Measurements from ENCODE around the gene AP3B1. TPM values are rescaled to one million over a fixed set of nuclear protein-coding genes. Genes with fewer than 3 reads are reported as not detected.
"Not testable (repeated sequence)": the region's sequence is repeated elsewhere in the genome, so short reads cannot be mapped to it uniquely, and the experiment has no call there.

AP3B1 gene
- total RNA-seq, 1 donor = 72.1 TPM

DNA sequence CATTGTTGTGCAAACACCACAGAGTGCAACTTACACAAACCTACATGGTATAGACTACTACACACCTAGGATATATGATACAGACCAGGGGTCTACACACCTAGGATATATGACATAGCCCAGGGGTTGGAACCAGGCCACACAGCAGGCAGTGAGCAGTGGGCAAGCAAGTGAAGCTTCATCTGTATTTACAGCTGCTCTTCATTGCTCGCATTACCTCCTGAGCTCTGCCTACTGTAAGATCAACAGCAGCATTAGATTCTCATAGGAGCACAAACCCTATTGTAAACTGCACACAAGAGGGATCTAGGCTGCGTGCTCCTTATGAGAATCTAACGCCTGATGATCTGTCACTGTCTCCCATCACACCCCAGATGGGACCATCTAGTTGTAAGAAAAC lies 56.6 kb downstream of the AP3B1 start:
- Histone ChIP-seq H3K4me3 (ENCODE audit: low read length) (no peak overlapping the region), H3K9me3 (ENCODE audit: low read depth, low read length) (no peaks in the 10 kb centered on the region), H3K4me1 (ENCODE audit: insufficient read depth, low read length) (no peaks in the 10 kb centered on the region), H3K27me3 (ENCODE audit: insufficient read depth, low read length) (no peaks in the 10 kb centered on the region)

DNA sequence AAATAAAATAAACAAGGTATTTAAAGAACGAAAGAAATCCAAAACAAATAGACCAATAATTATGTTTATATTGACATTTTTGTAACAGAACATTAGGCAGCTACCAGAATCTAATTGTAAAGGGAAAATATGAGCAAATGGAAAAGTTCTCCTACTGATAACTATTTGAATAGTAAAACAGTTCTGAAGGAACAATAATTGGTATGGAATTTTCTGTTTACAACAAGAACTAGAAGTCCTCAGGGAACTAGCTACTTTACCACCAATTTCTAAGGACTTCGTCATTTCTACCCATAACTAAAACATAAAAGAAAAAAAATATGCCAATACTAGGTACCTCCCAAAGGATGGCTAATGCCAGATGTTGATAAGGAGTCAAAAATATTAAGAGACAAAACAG lies 58.5 kb downstream of the AP3B1 start:
- H3K9me3 ChIP-seq (ENCODE audit: low read depth, low read length) = no peaks in the 10 kb centered on the region
- no peak overlapping the region for H3K4me3 ChIP-seq (ENCODE audit: low read length)
- H3K27me3 ChIP-seq (ENCODE audit: insufficient read depth, low read length) = no peaks in the 10 kb centered on the region
- H3K4me1 ChIP-seq (ENCODE audit: insufficient read depth, low read length) = no peaks in the 10 kb centered on the region

DNA sequence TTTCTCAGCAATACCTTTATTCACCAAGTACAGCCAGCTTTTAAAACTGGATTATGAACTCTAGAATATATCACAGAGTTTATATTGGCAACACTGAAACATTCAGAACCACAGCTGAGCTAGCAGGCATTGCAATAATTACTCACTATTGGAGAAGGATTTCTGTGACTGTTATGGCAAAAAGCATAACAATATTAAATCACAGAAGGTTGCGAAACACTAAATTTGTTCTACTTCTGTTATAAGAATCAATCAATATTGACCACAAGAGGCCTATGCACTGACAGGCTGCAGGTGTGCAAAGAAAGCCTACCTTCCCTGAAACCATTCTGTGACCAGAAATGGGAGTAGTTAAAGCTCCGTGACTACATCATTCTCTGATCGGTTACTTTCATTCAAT lies 59.2 kb downstream of the AP3B1 start:
- no peaks in the 10 kb centered on the region for H3K4me1 ChIP-seq (ENCODE audit: insufficient read depth, low read length)
- H3K9me3 ChIP-seq (ENCODE audit: low read depth, low read length) = no peaks in the 10 kb centered on the region
- H3K27me3 ChIP-seq (ENCODE audit: insufficient read depth, low read length) = no peaks in the 10 kb centered on the region
- no peak overlapping the region for H3K4me3 ChIP-seq (ENCODE audit: low read length)

DNA sequence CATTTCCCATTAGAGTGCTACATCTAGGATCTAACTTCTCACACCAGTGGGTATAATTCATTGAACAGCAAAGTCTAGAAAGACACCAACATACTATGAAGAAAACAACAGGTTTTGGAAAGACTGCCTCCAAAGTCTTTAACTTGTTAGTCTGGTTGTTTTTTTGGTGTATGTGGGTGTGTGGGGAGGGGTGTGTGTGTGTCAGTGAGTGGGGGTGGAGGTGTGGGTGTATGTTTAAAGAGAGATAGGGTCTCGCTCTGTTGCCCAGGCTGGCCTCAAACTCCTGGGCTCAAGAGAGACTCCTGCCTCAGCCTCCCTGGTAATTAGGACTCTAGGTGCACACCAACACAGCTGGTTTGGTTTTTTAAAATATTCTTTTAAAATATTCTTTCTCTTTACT lies 59.7 kb downstream of the AP3B1 start:
- H3K9me3 ChIP-seq (ENCODE audit: low read depth, low read length) = no peaks in the 10 kb centered on the region
- no peaks in the 10 kb centered on the region for H3K4me1 ChIP-seq (ENCODE audit: insufficient read depth, low read length)
- H3K4me3 ChIP-seq (ENCODE audit: low read length) = no peak overlapping the region
- H3K27me3 ChIP-seq (ENCODE audit: insufficient read depth, low read length) = no peaks in the 10 kb centered on the region

DNA sequence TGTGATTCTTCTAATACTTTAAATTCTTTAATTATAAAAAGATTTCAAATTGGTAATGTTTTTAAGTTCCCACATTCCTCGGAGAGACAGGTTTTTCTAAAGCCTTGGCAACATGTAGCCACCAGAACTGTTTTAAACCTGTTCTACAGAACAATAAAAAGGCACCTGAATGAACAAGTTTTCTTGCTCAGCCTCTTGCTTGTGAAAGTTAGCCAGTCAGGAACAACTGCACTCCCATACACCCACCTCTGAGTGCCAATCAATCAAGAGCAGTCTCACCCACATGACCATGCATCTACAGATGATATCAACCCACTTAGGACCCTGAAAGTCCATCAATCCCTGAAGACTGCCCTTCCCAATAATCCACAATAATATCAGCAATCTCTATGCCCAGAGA lies 62.3 kb downstream of the AP3B1 start:
- H3K27me3 ChIP-seq (ENCODE audit: insufficient read depth, low read length) = no peaks in the 10 kb centered on the region
- no peak overlapping the region for H3K4me3 ChIP-seq (ENCODE audit: low read length)
- no peaks in the 10 kb centered on the region for H3K4me1 ChIP-seq (ENCODE audit: insufficient read depth, low read length)
- no peaks in the 10 kb centered on the region for H3K9me3 ChIP-seq (ENCODE audit: low read depth, low read length)

DNA sequence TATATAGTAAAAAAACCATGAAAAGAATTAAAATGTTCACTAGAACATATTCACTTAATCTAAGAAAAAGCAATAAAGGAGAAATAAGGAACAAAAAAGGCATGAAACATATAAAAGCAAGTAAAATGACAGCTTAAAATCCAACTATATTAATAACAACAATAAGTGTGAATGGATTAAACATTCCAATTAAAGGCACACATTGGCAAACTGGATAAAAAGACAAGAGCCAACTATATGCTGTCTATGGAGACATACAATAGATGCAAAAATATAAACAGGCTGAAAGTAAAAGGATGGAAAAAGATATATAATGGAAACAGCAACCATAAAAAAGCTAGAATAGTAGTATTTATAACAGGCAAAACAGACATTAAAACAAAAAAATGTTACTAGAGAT lies 70.1 kb downstream of the AP3B1 start:
- Histone ChIP-seq H3K9me3 (ENCODE audit: low read depth, low read length) (no peaks in the 10 kb centered on the region), H3K4me1 (ENCODE audit: insufficient read depth, low read length) (peaks cover 10% of the 10 kb centered on the region), H3K27me3 (ENCODE audit: insufficient read depth, low read length) (no peaks in the 10 kb centered on the region), H3K4me3 (ENCODE audit: low read length) (no peak overlapping the region)

DNA sequence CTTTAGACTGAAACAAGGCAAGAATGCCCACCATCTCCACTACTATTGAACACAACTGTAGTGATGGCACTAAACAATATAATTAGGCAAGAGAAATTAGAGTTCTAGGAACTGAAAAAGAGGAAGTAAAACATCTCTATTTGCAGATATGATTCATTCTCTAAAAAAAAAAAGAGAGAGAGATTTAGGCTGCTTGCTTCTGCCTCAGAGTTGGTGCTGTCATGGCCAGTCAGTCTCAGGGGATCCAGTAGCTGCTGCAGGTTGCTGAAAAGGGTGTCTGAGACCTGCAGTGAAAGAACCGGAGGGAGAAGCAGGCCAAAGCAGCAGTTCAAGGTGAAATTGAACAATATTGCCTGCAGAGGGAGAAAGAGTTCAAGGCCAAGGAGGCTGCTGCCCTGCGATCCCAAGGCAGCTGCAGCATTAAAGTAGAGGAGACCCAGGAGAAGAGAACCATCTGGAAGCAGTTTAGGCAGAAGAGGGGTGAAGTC lies 72.5 kb downstream of the AP3B1 start:
- no peak overlapping the region for H3K4me3 ChIP-seq (ENCODE audit: low read length)
- peaks cover 10% of the 10 kb centered on the region for H3K4me1 ChIP-seq (ENCODE audit: insufficient read depth, low read length)
- H3K9me3 ChIP-seq (ENCODE audit: low read depth, low read length) = no peaks in the 10 kb centered on the region

DNA sequence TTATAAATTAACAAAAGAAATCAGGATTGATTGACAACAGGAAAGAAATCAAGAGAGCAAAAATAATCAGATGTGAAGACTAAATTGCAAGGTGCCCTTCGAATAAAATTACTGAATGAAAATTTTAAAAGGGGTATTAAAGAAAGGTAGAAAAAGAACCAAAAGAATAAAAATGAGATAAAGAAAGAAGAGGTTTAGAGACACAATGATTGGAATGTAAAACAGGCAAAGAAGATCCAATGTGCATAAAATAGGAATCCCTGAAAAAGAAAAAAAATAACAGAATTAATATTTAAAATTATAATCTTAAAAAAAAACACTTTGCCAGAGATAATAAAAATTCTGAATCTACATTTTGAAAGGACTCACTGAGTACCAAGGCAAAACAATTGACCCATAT lies 73.0 kb downstream of the AP3B1 start:
- no peaks in the 10 kb centered on the region for H3K27me3 ChIP-seq (ENCODE audit: insufficient read depth, low read length)
- no peak overlapping the region for H3K4me3 ChIP-seq (ENCODE audit: low read length)
- H3K9me3 ChIP-seq (ENCODE audit: low read depth, low read length) = no peaks in the 10 kb centered on the region
- peaks cover 10% of the 10 kb centered on the region for H3K4me1 ChIP-seq (ENCODE audit: insufficient read depth, low read length)

More for the DNA sequence above, 72.5 kb downstream of the AP3B1 start:
- no peaks in the 10 kb centered on the region for H3K27me3 ChIP-seq (ENCODE audit: insufficient read depth, low read length)

DNA sequence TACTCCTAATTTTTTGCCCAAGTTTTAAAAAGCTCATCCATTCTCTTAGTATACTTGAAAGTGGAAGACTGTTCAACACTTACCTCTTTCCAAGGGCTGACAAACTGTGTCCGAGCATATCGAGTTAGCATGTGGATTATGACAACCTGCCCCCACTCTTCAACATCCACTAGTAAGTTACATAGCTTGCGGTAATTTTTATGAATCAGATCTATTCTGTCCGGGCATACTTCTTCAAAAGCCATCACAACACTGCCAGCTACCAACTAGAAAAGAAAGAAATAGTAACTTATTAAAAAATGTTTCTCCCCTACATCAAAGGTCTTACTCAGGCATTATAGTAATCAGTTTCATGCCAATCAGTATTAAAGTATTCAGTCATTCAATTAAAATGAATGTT lies 78.5 kb downstream of the AP3B1 start:
- H3K4me3 ChIP-seq (ENCODE audit: low read length) = no peak overlapping the region
- H3K4me1 ChIP-seq (ENCODE audit: insufficient read depth, low read length) = no peaks in the 10 kb centered on the region
- H3K9me3 ChIP-seq (ENCODE audit: low read depth, low read length) = no peaks in the 10 kb centered on the region
- no peaks in the 10 kb centered on the region for H3K27me3 ChIP-seq (ENCODE audit: insufficient read depth, low read length)

DNA sequence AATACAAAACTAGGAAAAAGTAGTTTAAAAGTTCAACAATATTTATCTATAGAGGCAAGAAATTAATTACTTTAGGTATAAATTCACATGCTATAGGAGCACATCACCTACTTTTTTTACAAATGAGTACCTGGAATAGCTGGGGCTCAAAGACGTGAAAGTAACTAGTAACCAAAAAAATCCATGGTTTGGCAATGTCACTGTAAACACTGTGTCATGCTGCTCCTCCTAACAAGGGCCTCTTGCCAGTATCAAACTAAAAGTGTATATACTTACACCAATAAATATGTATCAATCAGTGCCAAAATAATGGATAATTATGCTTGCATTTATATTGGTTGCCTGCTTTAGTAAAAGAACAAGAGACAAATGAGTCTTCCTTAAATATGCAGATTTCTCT lies 78.9 kb downstream of the AP3B1 start:
- Histone ChIP-seq H3K4me1 (ENCODE audit: insufficient read depth, low read length) (no peaks in the 10 kb centered on the region), H3K9me3 (ENCODE audit: low read depth, low read length) (no peaks in the 10 kb centered on the region), H3K4me3 (ENCODE audit: low read length) (no peak overlapping the region), H3K27me3 (ENCODE audit: insufficient read depth, low read length) (no peaks in the 10 kb centered on the region)

DNA sequence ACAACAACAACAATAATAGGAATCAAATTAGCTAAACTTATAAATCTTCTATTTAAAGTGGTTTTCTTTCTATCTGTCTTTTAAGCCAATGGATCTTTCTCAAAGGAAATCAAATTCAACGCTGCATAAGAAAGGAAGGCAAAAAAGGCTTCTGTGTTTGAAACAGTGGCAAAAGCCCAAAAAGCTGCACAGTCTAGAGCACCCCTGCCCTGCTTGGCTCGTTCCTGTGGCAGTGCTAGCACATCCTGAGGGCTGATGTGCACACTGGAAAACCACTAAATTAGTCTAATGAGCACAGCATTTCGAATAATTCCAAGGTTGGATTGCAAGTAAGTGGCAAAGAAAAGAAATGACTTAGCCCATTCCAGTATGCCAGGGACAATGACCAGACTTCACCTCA lies 80.7 kb downstream of the AP3B1 start:
- H3K4me1 ChIP-seq (ENCODE audit: insufficient read depth, low read length) = no peaks in the 10 kb centered on the region
- no peaks in the 10 kb centered on the region for H3K27me3 ChIP-seq (ENCODE audit: insufficient read depth, low read length)
- no peak overlapping the region for H3K4me3 ChIP-seq (ENCODE audit: low read length)
- no peaks in the 10 kb centered on the region for H3K9me3 ChIP-seq (ENCODE audit: low read depth, low read length)

DNA sequence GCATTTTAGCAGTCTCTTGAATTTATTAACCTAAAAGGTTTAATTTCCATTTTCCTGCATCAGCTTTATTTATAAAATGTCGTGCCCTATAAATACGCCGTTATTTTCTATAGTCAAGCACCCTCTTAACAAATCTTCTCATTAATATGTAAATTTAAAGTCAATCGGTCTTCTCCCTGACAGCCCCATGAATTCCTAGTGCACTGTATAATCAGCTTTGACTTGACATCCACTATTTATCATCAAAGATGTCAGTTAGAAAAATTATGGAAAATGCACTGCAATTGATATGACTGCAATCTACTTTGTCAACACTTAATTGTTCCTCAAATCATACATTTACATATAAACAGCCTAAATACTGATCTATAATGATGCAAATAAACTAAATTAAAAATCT lies 83.4 kb downstream of the AP3B1 start:
- H3K27me3 ChIP-seq (ENCODE audit: insufficient read depth, low read length) = no peaks in the 10 kb centered on the region
- no peaks in the 10 kb centered on the region for H3K9me3 ChIP-seq (ENCODE audit: low read depth, low read length)
- H3K4me3 ChIP-seq (ENCODE audit: low read length) = no peak overlapping the region
- no peaks in the 10 kb centered on the region for H3K4me1 ChIP-seq (ENCODE audit: insufficient read depth, low read length)

DNA sequence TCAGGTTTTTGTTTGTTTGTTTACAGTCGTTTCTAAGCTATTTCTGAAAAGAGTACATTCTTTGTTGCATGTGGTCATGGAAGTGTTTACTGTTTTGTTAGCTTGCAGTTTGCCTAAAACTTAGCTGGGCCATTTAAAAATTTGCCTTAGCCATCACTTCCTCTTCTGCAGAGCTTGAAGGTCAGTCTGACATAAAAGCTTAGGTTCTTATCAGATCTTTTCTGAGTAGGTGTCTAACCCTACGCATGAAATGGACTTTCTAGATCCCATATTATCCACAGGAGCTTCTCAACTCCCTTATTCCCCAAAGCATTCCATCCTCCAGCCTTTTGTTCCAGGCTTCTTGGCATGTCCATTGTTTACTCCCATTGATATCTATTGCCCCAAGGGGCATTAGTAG lies 90.3 kb downstream of the AP3B1 start:
- Histone ChIP-seq H3K4me3 (ENCODE audit: low read length) (no peak overlapping the region), H3K9me3 (ENCODE audit: low read depth, low read length) (no peaks in the 10 kb centered on the region), H3K4me1 (ENCODE audit: insufficient read depth, low read length) (no peaks in the 10 kb centered on the region), H3K27me3 (ENCODE audit: insufficient read depth, low read length) (no peaks in the 10 kb centered on the region)

DNA sequence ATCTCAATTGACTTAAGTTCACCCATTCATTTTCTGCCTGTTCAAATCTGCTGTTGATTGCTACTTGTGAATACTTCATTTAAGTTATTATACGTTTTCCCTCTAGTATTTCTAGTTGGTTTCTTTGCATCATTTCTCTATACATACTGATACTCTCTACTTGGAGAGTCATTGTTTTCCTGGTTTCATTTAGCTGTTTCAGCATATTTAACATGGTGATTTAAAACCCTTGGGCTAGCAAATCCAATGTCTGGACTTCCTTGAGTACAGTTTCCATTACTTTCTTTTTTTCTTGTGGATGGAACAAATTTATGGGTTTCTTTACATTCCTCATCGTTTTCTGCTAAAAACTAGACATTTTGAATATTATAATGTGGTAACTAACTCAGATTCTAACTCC lies 90.7 kb downstream of the AP3B1 start:
- Histone ChIP-seq H3K9me3 (ENCODE audit: low read depth, low read length) (no peaks in the 10 kb centered on the region), H3K4me1 (ENCODE audit: insufficient read depth, low read length) (no peaks in the 10 kb centered on the region), H3K4me3 (ENCODE audit: low read length) (no peak overlapping the region), H3K27me3 (ENCODE audit: insufficient read depth, low read length) (no peaks in the 10 kb centered on the region)

DNA sequence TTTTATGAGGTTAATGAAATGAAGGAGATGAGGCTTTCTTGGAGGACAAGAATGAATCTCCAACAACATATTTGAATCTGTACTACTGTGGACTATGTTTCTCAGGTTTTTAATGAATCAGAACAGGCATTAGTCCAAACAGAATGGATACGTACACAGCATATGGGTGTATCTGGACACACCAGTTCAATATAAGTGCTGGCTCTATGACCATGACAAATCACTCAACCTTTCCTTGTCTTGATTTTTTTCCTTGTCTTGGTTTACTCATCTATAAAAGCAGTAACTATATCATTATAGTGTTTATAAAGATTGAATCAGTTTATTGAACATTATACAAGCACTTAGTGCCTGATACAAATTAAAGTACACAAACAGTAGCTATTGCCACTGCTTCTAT lies 104.1 kb downstream of the AP3B1 start:
- H3K4me3 ChIP-seq (ENCODE audit: low read length) = no peak overlapping the region

DNA sequence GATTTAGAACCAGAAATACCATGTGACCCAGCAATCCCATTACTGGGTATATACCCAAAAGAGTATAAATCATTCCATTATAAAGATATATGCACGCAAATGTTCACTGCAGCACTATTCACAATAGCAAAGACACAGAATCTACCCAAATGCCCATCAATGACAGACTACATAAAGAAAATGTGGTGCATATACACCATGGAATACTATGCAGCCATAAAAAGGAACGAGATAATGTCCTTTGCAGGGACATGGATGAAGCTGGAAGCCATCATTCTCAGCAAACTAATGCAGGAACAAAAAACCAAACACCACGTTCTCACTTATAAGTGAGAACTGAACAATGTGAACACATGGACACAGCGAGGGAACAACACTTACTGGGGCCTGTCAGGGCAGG lies 105.8 kb downstream of the AP3B1 start:
- not testable (repeated sequence) for H3K9me3 ChIP-seq (ENCODE audit: low read depth, low read length); H3K27me3 ChIP-seq (ENCODE audit: insufficient read depth, low read length); H3K4me3 ChIP-seq (ENCODE audit: low read length); H3K4me1 ChIP-seq (ENCODE audit: insufficient read depth, low read length)

More for the DNA sequence above, 104.1 kb downstream of the AP3B1 start:
- no peaks in the 10 kb centered on the region for H3K9me3 ChIP-seq (ENCODE audit: low read depth, low read length)
- no peaks in the 10 kb centered on the region for H3K4me1 ChIP-seq (ENCODE audit: insufficient read depth, low read length)
- H3K27me3 ChIP-seq (ENCODE audit: insufficient read depth, low read length) = no peaks in the 10 kb centered on the region

DNA sequence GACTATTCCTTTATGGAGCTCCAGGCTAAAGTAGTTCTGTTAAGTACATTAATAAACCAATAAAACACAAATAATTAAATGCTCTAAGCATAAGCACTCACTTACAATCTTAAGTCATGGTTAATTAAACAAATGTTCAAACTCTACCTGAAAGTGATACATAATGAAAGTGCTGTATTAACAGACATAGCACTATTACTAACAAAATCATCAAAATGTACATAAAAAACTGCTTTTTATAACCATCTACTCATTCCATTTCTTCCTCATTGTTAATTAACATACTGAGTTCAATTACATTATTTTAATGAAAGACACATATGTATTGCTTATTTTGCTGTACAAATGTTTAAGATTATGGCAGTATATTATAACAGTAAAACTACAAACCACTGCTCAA lies 107.3 kb downstream of the AP3B1 start:
- Histone ChIP-seq H3K4me3 (ENCODE audit: low read length) (no peak overlapping the region), H3K4me1 (ENCODE audit: insufficient read depth, low read length) (no peaks in the 10 kb centered on the region), H3K9me3 (ENCODE audit: low read depth, low read length) (no peaks in the 10 kb centered on the region), H3K27me3 (ENCODE audit: insufficient read depth, low read length) (no peaks in the 10 kb centered on the region)
